Hepatocyte (in vitro differentiated cells): ENCODE data around the gene MGAT1. TPM values are rescaled to one million over a fixed set of nuclear protein-coding genes. Genes with fewer than 3 reads are reported as not detected.

Experiments
- DNase-seq: peaks from one replicate; pipeline ENCODE4 v3.0.0-alpha.2; 2016; ENCODE audit warnings: low spot score
- H2AFZ ChIP-seq: fragments of 200-600 bp; sonication (generic); 2 replicates; pipeline ENCODE4 v1.6.0; 2016; ENCODE audit warnings: antibody characterized with exemption, mild to moderate bottlenecking
- H3K27ac ChIP-seq: fragments of 200-600 bp; sonication (generic); 2 replicates; pipeline ENCODE4 v1.5.1; 2016; ENCODE audit warnings: mild to moderate bottlenecking
- H3K27me3 ChIP-seq: fragments of 200-600 bp; sonication (generic); 2 replicates; pipeline ENCODE4 v1.6.1; 2016
- H3K36me3 ChIP-seq: fragments of 200-600 bp; sonication (generic); replicated peaks from 2 replicates; pipeline ENCODE4 v1.5.1; 2016; ENCODE audit warnings: low read depth; ENCODE audit not compliant: insufficient read depth
- H3K4me1 ChIP-seq: fragments of 200-600 bp; sonication (generic); 2 replicates; pipeline ENCODE4 v1.5.1; 2016; ENCODE audit warnings: mild to moderate bottlenecking, moderate library complexity; ENCODE audit not compliant: insufficient read depth
- H3K4me2 ChIP-seq: fragments of 200-600 bp; sonication (generic); 2 replicates; pipeline ENCODE4 v1.6.0; 2016
- H3K4me3 ChIP-seq: fragments of 200-600 bp; sonication (generic); 2 replicates; pipeline ENCODE4 v1.5.1; 2016; ENCODE audit warnings: mild to moderate bottlenecking
- H3K79me2 ChIP-seq: fragments of 200-600 bp; sonication (generic); 2 replicates; pipeline ENCODE4 v1.6.0; 2017; ENCODE audit warnings: mild to moderate bottlenecking
- H3K9me2 ChIP-seq: fragments of 200-600 bp; sonication (generic); replicated peaks from 2 replicates; pipeline ENCODE4 v1.6.0; 2017; ENCODE audit warnings: mild to moderate bottlenecking; ENCODE audit not compliant: insufficient read depth
- H3K9me3 ChIP-seq: fragments of 200-600 bp; sonication (generic); 2 replicates; pipeline ENCODE4 v1.5.1; 2016; ENCODE audit warnings: low read depth, mild to moderate bottlenecking
- H4K20me1 ChIP-seq: fragments of 200-600 bp; sonication (generic); 2 replicates; pipeline ENCODE4 v1.6.0; 2016; ENCODE audit warnings: mild to moderate bottlenecking; ENCODE audit not compliant: insufficient read depth, poor library complexity, severe bottlenecking
- EZH2 ChIP-seq: fragments of 200-600 bp; sonication (generic); IDR thresholded peaks from 2 replicates; pipeline ENCODE4 v1.6.1; 2016; ENCODE audit warnings: antibody characterized with exemption, mild to moderate bottlenecking, borderline replicate concordance
- EZH2phosphoT487 ChIP-seq: fragments of 200-600 bp; sonication (generic); IDR thresholded peaks from one replicate; pipeline ENCODE4 v1.6.1; 2018; ENCODE audit warnings: antibody characterized with exemption, mild to moderate bottlenecking, low read depth, moderate library complexity; ENCODE audit not compliant: unreplicated experiment, severe bottlenecking
- WGBS: methylation state at CpG from one replicate; pipeline ENCODE4 v1.1.6; 2016; ENCODE audit warnings: low lambda C conversion rate; ENCODE audit errors: missing lambda C conversion rate; 5-methylcytosine and 5-hydroxymethylcytosine counted together
- polyA plus RNA-seq: library from polyadenylated mRNA; unstranded; fragments of >200 nt; fragmentation: Nextera tagmentation; extraction: Ambion mirVana; gene quantifications from 2 replicates; pipeline ENCODE4 v1.2.1, GENCODE V29; 2016
- total RNA-seq: library from RNA; depleted of rRNA; stranded (reverse); fragments of >200 nt; gene quantifications from 2 replicates; pipeline ENCODE4 v1.2.3, GENCODE V29; 2014
- TF ChIP-seq, protein P1 (sequence below): fragments of 200-600 bp; sonication (generic); IDR thresholded peaks from 2 replicates; pipeline ENCODE4 v1.5.1; 2016; ENCODE audit warnings: antibody characterized with exemption, mild to moderate bottlenecking; ENCODE audit not compliant: poor library complexity

MGAT1 gene
- total and polyA plus RNA-seq, 2 experiments from 2014 or later, result 137 to 151 TPM

DNA sequence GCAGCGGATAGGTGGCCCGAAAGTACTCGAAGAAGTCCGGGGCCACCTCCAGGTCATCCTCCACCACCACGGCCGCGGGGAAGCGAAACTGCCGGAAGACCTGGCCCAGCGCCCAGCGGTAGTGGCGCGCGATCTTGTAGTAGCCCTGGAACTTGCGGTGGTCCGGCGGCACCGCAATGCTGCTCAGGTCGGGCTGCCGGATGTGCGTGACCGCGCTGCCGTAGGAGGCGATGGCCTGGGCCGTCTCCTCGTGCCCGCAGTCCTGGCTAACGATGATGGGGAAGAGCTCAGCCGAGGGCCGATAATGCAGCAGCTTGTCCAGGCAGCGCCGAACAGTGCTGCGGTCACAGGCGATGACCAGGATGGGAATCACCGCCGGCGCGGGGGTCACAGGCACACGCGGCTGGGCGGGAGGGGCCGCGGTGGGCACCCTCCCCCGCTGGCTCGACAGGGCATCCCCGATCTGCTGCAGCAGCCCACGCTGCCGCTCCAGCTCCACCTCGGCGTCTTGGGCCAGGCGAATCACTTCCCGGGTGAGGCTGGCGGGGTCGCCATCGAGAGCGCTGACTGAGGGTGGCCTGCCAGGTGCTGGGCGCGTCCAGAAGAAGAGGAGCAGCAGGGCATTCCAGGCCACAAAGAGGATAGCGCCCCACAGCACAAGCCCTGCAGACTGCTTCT is 10.2 kb downstream of the MGAT1 start:
- Histone ChIP-seq H4K20me1 (peaks cover 64% of the 10 kb centered on the region), H3K36me3 (no peaks in the 10 kb centered on the region)
- WGBS, result 98% methylated on average over 51 of the region's 60 CpGs

DNA sequence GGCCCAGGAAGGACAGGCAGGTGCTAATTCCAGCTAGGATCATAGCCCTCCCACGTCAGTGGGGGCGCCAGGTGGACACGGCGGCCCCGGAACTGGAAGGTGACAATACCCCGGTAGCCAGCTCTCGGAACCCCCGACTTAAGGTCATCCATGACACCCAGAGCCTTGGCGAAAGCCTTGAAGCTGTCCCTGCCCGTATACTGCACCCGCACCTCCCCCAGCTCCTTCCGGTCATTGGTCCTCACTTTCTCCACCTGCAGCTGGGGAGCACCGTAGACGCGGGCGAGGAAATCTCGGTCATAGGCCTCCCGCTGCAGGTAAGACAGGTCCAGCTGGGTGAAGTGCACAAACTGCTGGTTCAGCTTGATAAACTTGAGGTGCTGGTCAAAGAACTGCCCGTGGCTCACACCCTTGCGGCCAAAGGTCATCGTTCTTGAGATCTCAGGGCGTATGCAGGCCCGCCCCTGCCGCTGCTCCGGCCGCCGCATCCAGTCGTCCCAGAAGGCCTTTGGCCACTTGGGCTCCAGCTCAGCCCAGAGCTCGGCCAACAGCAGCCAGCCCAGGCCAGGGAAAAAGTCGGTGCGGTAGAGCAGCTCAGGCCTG is 10.9 kb downstream of the MGAT1 start:
- H3K36me3 ChIP-seq, result no peaks in the 10 kb centered on the region
- H3K4me1 ChIP-seq, result peaks cover 6% of the 10 kb centered on the region
- H3K4me2 ChIP-seq, result no peak overlapping the region
- peaks cover 57% of the 10 kb centered on the region for H4K20me1 ChIP-seq
- peaks cover 73% of the 10 kb centered on the region for H3K79me2 ChIP-seq
- H3K9me3 ChIP-seq, result no peaks in the 10 kb centered on the region
- no peak overlapping the region for H3K27ac ChIP-seq
- no peak overlapping the region for H2AFZ ChIP-seq
- TF ChIP-seq EZH2phosphoT487 (no peak), EZH2 (no peak)
- TF ChIP-seq, protein P1, sequence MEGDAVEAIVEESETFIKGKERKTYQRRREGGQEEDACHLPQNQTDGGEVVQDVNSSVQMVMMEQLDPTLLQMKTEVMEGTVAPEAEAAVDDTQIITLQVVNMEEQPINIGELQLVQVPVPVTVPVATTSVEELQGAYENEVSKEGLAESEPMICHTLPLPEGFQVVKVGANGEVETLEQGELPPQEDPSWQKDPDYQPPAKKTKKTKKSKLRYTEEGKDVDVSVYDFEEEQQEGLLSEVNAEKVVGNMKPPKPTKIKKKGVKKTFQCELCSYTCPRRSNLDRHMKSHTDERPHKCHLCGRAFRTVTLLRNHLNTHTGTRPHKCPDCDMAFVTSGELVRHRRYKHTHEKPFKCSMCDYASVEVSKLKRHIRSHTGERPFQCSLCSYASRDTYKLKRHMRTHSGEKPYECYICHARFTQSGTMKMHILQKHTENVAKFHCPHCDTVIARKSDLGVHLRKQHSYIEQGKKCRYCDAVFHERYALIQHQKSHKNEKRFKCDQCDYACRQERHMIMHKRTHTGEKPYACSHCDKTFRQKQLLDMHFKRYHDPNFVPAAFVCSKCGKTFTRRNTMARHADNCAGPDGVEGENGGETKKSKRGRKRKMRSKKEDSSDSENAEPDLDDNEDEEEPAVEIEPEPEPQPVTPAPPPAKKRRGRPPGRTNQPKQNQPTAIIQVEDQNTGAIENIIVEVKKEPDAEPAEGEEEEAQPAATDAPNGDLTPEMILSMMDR, result no peak
- H3K4me3 ChIP-seq, result no peak overlapping the region
- WGBS, result 97% methylated on average over 23 of the region's 31 CpGs
- no peaks in the 10 kb centered on the region for H3K27me3 ChIP-seq
- no peaks in the 10 kb centered on the region for H3K9me2 ChIP-seq
- DNase-seq, result no peak

More for the DNA sequence above, 10.2 kb downstream of the MGAT1 start:
- TF ChIP-seq, protein P1, result no peak
- no peak for TF ChIP-seq EZH2phosphoT487
- no peak for TF ChIP-seq EZH2
- Histone ChIP-seq H3K9me2 (no peaks in the 10 kb centered on the region), H3K79me2 (peaks cover 81% of the 10 kb centered on the region), H3K27ac (no peak overlapping the region), H3K4me3 (no peak overlapping the region), H2AFZ (no peak overlapping the region), H3K4me1 (no peaks in the 10 kb centered on the region), H3K4me2 (no peak overlapping the region), H3K27me3 (no peaks in the 10 kb centered on the region), H3K9me3 (no peaks in the 10 kb centered on the region)
- no peak for DNase-seq

DNA sequence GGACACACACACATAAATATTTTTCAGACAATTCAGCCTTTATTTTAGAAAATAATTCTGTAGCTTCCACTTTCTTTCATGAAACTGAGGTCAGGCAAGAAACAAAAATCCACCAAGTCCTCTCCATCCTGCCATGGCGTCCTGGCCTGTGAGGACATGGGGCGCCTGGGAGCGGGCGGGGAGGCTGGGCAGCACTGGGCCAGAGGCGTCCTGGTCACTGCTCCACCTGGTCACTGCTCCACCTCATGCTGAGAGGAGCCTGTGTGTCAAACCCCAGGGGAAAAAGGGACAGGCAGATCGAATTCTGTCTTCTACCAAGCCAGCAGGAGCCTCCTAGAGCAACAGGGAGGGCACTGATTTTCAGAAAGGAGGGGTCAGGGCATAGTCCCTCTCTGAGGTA is 12.1 kb downstream of the MGAT1 start:
- TF ChIP-seq EZH2 (no peak), EZH2phosphoT487 (no peak)
- TF ChIP-seq, protein P1, result no peak
- H3K4me1 ChIP-seq, result peaks cover 18% of the 10 kb centered on the region
- H3K79me2 ChIP-seq, result peaks cover 62% of the 10 kb centered on the region
- H4K20me1 ChIP-seq, result peaks cover 45% of the 10 kb centered on the region
- no peak overlapping the region for H3K4me3 ChIP-seq
- H3K27me3 ChIP-seq, result no peaks in the 10 kb centered on the region
- DNase-seq, result no peak
- no peaks in the 10 kb centered on the region for H3K9me2 ChIP-seq
- H2AFZ ChIP-seq, result no peak overlapping the region
- no peak overlapping the region for H3K27ac ChIP-seq
- no peaks in the 10 kb centered on the region for H3K9me3 ChIP-seq
- no peaks in the 10 kb centered on the region for H3K36me3 ChIP-seq
- WGBS, result 93% methylated on average over 6 of the region's 6 CpGs
- H3K4me2 ChIP-seq, result no peak overlapping the region
